Peyer's patch (tissue), 4 donors: Measurements from ENCODE around the gene OTUD5.

Source experiments
- CTCF ChIP-seq, 6 experiments: fragments of 450-650 bp in 4 of 6; fragments of 200-600 bp in 2 of 6; sonication (generic) in 1 of 6; IDR thresholded peaks; one replicate each; pipeline ENCODE4 v1.5.1; 2017 to 2019; ENCODE audit warnings: antibody characterized with exemption in 6 of 6, mild to moderate bottlenecking in 3 of 6, moderate library complexity in 1 of 6
- POLR2A ChIP-seq, 2 donors: fragments of 450-650 bp; IDR thresholded peaks; one replicate each; pipeline ENCODE4 v1.5.1; 2017; ENCODE audit warnings: antibody characterized with exemption in 2 of 2, mild to moderate bottlenecking in 2 of 2, moderate library complexity in 2 of 2

- TF ChIP-seq CTCF (IDR thresholded peaks at IDR 0.05) (no peak), POLR2A (IDR thresholded peaks at IDR 0.05) (no peak)
Measured at GRCh38 chrX:48924270-48924669, 33.1 kb downstream of the OTUD5 start.
